MCF 10A (cell line): ENCODE data around the gene IFNLR1. TPM values are rescaled to one million over a fixed set of nuclear protein-coding genes. Genes with fewer than 3 reads are reported as not detected.

Experiments
- BruUV-seq: library from RNA; stranded (reverse); fragments of 400-500 nt; replicated peaks from 2 replicates; lab custom pipeline; 2021; lab: Mats Ljungman, UMichigan
- CTCF ChIA-PET: fragments of 300-600 bp; sonication (Branson Sonifier 250); formaldehyde crosslinking; extraction: SDS; loops from one replicate; lab custom pipeline; 2021; ENCODE audit warnings: antibody characterized with exemption, inconsistent platforms; lab: Yijun Ruan, JAX
- POLR2A ChIA-PET: fragments of 300-600, 350-650 bp; sonication (Branson Sonifier 250); formaldehyde crosslinking; extraction: SDS; loops from one replicate; lab custom pipeline; 2020; ENCODE audit warnings: antibody characterized with exemption, inconsistent platforms; lab: Yijun Ruan, JAX
- DNase-seq: peaks from one replicate; pipeline ENCODE4 v3.0.0-alpha.2; 2018; ENCODE audit not compliant: unreplicated experiment
- H3K27ac Mint-ChIP-seq: one replicate; pipeline ENCODE4 v1.8.0; 2022; ENCODE audit warnings: mild to moderate bottlenecking, low read depth, mixed read lengths; ENCODE audit not compliant: unreplicated experiment
- H3K27me3 Mint-ChIP-seq: one replicate; pipeline ENCODE4 v1.8.0; 2022; ENCODE audit warnings: mixed read lengths; ENCODE audit not compliant: insufficient read depth, unreplicated experiment
- H3K36me3 Mint-ChIP-seq: one replicate; pipeline ENCODE4 v1.8.0; 2022; ENCODE audit warnings: mild to moderate bottlenecking, moderate library complexity, mixed read lengths; ENCODE audit not compliant: insufficient read depth, unreplicated experiment
- H3K4me1 Mint-ChIP-seq: one replicate; pipeline ENCODE4 v1.8.0; 2022; ENCODE audit warnings: mixed read lengths; ENCODE audit not compliant: insufficient read depth, unreplicated experiment
- H3K4me3 Mint-ChIP-seq: one replicate; pipeline ENCODE4 v1.8.0; 2022; ENCODE audit warnings: mild to moderate bottlenecking, moderate library complexity, mixed read lengths; ENCODE audit not compliant: unreplicated experiment
- H3K9me3 Mint-ChIP-seq: one replicate; pipeline ENCODE4 v1.8.0; 2022; ENCODE audit warnings: mixed read lengths; ENCODE audit not compliant: unreplicated experiment
- intact Hi-C: fragments of 100-400 bp; cut with micrococcal nuclease; formaldehyde crosslinking; loops from 2 replicates; pipeline ENCODE4 v1.14.1; 2022
- total RNA-seq: library from RNA; stranded (reverse); gene quantifications from 2 replicates; pipeline ENCODE4 v1.2.3, GENCODE V29; 2022
- TF ChIP-seq, protein P1 (sequence below): fragments of 200-600 bp; IDR thresholded peaks from one replicate; pipeline ENCODE4 v1.8.0; 2022; ENCODE audit warnings: antibody characterized with exemption, mild to moderate bottlenecking; ENCODE audit not compliant: unreplicated experiment

Gene IFNLR1
- total RNA-seq, 1 experiment from 2014 or later = 0.19 TPM

DNA sequence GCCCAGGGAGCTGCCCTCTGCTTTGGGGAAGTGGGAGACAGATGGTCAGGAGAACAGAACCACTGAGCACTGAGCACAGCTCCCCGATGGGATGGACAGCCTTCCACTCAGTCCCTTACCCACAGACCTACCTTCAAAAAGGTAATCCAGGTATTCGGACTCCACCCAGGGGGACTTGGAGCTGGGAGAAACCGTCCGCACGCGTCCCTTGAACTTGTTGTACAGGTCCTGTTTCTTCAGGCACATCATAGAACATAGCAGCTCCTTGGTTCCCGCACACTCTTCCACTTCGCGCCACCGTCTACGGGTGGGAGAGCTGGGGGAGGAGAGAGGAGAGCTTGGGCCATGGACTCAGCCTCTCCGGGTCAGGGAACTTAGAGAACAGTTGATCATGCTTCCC, 17.8 kb downstream of the IFNLR1 start:
- Mint-ChIP-seq H3K36me3 (no peaks in the 10 kb centered on the region), H3K27me3 (peaks cover 12% of the 10 kb centered on the region), H3K4me3 (no peak overlapping the region), H3K27ac (no peak overlapping the region), H3K9me3 (no peaks in the 10 kb centered on the region), H3K4me1 (no peaks in the 10 kb centered on the region)
- TF ChIP-seq, protein P1, sequence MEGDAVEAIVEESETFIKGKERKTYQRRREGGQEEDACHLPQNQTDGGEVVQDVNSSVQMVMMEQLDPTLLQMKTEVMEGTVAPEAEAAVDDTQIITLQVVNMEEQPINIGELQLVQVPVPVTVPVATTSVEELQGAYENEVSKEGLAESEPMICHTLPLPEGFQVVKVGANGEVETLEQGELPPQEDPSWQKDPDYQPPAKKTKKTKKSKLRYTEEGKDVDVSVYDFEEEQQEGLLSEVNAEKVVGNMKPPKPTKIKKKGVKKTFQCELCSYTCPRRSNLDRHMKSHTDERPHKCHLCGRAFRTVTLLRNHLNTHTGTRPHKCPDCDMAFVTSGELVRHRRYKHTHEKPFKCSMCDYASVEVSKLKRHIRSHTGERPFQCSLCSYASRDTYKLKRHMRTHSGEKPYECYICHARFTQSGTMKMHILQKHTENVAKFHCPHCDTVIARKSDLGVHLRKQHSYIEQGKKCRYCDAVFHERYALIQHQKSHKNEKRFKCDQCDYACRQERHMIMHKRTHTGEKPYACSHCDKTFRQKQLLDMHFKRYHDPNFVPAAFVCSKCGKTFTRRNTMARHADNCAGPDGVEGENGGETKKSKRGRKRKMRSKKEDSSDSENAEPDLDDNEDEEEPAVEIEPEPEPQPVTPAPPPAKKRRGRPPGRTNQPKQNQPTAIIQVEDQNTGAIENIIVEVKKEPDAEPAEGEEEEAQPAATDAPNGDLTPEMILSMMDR = no peak
- no TSS peak for BruUV-seq
- ChIA-PET CTCF (interaction anchor here (0.8 to 1.5 kb wide), 4 partner anchors 16 to 99 kb away, joined by 3 to 5 read pairs (median 4); no protein-coding TSS in a partner anchor), POLR2A (interaction anchor here (0.6 to 1.1 kb wide), 2 partner anchors 48 to 229 kb away, joined by 3 read pairs; no protein-coding TSS in a partner anchor)
- intact Hi-C loops = no loop called here
- no peak for DNase-seq

DNA sequence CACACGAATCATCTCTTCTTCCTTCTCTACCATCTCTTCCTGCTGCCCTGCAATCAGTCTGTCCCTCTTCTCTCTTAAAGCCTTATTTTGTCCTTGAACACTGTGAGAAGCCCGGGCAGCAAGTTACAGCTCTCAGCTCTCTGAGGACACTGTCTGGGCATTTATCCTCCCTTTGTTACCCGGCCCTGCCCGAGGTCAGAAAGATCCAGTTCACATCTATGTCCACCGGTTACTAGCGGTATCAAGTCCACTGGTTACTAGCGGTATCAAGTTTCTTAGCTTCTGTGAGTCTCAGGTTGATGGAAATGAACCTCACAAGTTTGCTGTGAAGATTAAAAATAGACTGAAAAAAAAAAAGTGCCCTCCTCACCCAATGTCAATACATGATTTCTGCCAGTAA, 18.8 kb downstream of the IFNLR1 start:
- no peaks in the 10 kb centered on the region for H3K9me3 Mint-ChIP-seq
- DNase-seq = no peak
- H3K27me3 Mint-ChIP-seq = peaks cover 12% of the 10 kb centered on the region
- H3K36me3 Mint-ChIP-seq = no peaks in the 10 kb centered on the region
- ChIA-PET CTCF (interaction anchor here (1.5 kb wide), 1 partner anchor 34 kb away, joined by 4 read pairs; no protein-coding TSS in a partner anchor), POLR2A (interaction anchor here (0.7 to 1.0 kb wide), 2 partner anchors 20 to 24 kb away, joined by 3 read pairs; no protein-coding TSS in a partner anchor)
- no TSS peak for BruUV-seq
- intact Hi-C loops = no loop called here
- no peak overlapping the region for H3K4me3 Mint-ChIP-seq
- TF ChIP-seq, protein P1 = no peak
- H3K27ac Mint-ChIP-seq = no peak overlapping the region
- H3K4me1 Mint-ChIP-seq = no peaks in the 10 kb centered on the region

DNA sequence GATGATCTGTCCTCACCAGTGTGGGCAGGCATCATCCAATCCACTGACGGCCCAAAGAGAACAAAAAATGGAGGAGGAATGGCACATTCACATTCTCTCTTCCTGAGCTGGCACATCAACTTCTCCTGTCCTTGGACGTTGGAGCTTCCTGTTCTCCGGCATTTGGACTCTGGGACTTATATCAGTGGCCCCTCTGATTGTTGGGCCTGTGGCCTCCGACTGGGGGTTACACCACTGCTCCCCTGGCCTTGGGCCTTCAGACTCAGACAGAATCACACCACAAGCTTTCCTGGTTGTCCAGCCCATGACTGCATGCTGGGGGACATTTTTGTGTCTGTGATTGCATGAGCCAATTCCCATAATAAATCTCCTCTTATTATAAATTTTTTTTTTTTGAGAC, 20.1 kb downstream of the IFNLR1 start:
- CTCF ChIA-PET = interaction anchor here (0.7 kb wide), 1 partner anchor 67 kb away, joined by 3 read pairs; no protein-coding TSS in a partner anchor
- no peak overlapping the region for H3K4me3 Mint-ChIP-seq
- intact Hi-C loops = no loop called here
- POLR2A ChIA-PET = no interaction called here
- no peaks in the 10 kb centered on the region for H3K36me3 Mint-ChIP-seq
- no peak overlapping the region for H3K27ac Mint-ChIP-seq
- TF ChIP-seq, protein P1 = no peak
- no peaks in the 10 kb centered on the region for H3K4me1 Mint-ChIP-seq
- DNase-seq = no peak
- no peaks in the 10 kb centered on the region for H3K9me3 Mint-ChIP-seq
- no TSS peak for BruUV-seq
- H3K27me3 Mint-ChIP-seq = peaks cover 12% of the 10 kb centered on the region

DNA sequence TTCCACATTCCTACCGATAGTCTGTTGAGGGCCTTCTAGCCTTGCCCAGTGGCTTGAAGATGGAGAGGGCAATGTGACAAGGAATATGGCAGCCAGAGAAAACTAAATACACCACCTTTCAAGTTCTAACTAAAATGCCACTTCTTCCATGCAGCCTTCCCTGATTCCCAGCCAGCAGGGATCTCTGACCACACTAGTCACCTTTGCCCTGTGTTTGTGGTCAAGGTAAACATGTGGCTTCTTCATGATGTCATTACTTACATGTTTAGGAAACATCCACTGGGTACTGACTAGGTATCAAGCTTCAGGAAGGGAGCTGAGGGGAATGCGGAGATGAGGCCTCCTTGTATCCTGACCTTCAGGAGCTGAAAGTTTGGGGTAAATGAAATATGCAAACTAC, 21.6 kb downstream of the IFNLR1 start:
- TF ChIP-seq, protein P1 = no peak
- H3K27ac Mint-ChIP-seq = no peak overlapping the region
- ChIA-PET POLR2A (interaction anchor here (0.7 kb wide), 1 partner anchor 157 kb away, joined by 3 read pairs; no protein-coding TSS in a partner anchor), CTCF (interaction anchor here (0.5 to 2.0 kb wide), 5 partner anchors 15 to 1825 kb away, joined by 3 to 7 read pairs (median 3); no protein-coding TSS in a partner anchor)
- no peaks in the 10 kb centered on the region for H3K9me3 Mint-ChIP-seq
- intact Hi-C loops = no loop called here
- peaks cover 12% of the 10 kb centered on the region for H3K27me3 Mint-ChIP-seq
- no peak for DNase-seq
- no TSS peak for BruUV-seq
- H3K4me1 Mint-ChIP-seq = no peaks in the 10 kb centered on the region
- no peak overlapping the region for H3K4me3 Mint-ChIP-seq
- H3K36me3 Mint-ChIP-seq = no peaks in the 10 kb centered on the region
